Ovary (tissue), 3 donors: ENCODE results near the gene LMO1.

ENCODE experiments used
- CTCF ChIP-seq, 3 donors: fragments of 450-650 bp in 2 of 3; fragments of 200-600 bp in 1 of 3; IDR thresholded peaks; one replicate each; pipeline versions ENCODE4 v1.5.1 to v1.8.0; 2016 to 2022; ENCODE audit warnings: antibody characterized with exemption in 3 of 3, mild to moderate bottlenecking in 1 of 3
- EP300 ChIP-seq: sonication (generic); formaldehyde crosslinking; IDR thresholded peaks from one replicate; pipeline ENCODE4 v1.6.1; 2017; ENCODE audit warnings: antibody characterized with exemption
- donor health status: DM: no; HTN: no; CAD: no.

GRCh38 chr11:8263109-8263768, 439 bp downstream of the LMO1 start:
- TF ChIP-seq EP300 (no peak), CTCF (IDR thresholded peaks at IDR 0.05) (no peak)
